ENCODE results near the gene IQCF2.
"Not testable (repeated sequence)": the region's sequence is repeated elsewhere in the genome, so short reads cannot be mapped to it uniquely, and the experiment has no call there.

The IQCF2 gene

GRCh38 chr3:51860703-51861665 lies at the start of gene IQCF2:
TSS of gene IQCF2 (plus strand) at chr3:51861615. CDS start at chr3:51861667, 52 bp downstream.
- in situ Hi-C loops (cut with HindIII; ENCODE audit: low sequenced_read_pairs): no loop called here

DNA sequence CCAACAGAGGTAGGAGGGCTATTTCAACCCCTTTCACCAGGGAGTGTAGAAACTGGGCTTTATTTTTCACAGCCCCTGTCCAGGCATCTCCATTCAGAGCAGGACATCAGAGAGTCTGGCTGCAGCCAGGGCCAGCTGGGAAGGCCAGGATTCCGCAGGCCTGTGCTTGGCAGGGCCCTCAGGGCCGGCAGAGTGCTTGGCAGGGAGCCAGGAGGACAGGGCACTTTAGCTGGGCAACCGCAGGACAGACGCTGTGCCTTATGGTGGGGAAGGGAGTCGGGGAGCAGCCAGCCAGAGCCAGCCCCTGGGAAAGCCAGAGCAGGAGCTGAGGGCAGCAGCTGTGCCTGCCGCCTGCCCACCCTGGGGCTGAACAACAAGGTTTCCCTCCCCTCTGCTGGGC lies 47.9 kb upstream of the IQCF2 start:
- in situ Hi-C loops (cut with HindIII; ENCODE audit: low sequenced_read_pairs): no loop called here

DNA sequence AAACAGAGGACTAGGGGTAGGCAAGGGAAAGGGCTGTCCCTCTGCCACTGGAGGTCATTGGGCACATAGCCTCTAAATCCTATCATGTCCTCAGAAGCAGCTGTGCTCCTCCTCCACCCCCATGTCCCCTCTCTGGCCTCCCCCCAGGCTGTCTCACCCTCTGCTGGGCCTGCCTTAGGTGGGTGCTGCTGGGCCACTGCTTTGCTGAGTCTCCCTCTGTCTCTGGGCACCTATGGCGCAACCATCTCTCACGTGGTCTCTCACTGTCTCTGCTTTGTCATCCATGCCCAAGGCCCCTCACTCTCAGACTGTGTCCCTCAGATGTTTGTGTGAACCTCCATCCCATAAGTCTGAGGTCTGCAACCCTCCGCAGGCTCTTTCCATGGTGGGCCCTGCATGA lies 47.4 kb upstream of the IQCF2 start:
- in situ Hi-C loops (cut with HindIII; ENCODE audit: low sequenced_read_pairs): no loop called here

DNA sequence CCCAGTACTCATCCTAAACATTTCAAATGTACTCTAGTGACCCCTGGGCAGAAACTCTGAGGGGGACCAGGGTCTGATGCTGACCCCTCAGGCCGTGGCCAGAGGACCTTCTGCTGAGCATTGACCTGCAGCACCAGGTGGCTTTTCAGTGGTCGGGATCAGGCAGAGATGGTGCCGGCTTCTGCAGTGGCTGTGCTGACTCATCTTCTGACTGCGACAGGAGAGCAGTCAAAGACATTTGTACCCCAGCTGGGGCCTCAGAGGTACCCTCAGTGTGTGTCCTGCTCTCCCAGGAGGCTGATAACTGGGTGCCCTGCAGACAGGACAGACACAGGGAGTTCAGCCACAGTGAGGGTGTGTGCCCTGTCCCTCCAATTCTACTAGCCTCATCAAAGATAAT lies 45.8 kb upstream of the IQCF2 start:
- in situ Hi-C loops (cut with HindIII; ENCODE audit: low sequenced_read_pairs): no loop called here

DNA sequence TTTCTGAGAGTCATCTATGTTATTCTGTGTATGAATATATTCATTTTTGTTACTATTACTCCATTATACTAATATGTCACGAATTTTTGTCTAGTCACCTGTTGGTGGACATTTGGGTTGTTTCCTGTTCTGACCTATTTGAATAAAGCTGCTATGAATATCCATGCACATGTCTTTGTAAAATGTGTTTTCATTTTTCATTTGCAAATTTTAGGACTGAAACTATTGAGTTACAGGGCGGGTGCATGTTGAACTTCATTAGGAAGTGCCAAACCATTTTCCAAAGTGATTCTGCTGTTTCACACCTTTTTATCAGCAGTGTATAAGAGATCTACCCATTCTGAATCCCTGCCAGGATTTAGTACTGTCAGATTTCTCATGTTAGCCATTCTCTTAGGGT lies 44.7 kb upstream of the IQCF2 start:
- in situ Hi-C loops (cut with HindIII; ENCODE audit: low sequenced_read_pairs): no loop called here

DNA sequence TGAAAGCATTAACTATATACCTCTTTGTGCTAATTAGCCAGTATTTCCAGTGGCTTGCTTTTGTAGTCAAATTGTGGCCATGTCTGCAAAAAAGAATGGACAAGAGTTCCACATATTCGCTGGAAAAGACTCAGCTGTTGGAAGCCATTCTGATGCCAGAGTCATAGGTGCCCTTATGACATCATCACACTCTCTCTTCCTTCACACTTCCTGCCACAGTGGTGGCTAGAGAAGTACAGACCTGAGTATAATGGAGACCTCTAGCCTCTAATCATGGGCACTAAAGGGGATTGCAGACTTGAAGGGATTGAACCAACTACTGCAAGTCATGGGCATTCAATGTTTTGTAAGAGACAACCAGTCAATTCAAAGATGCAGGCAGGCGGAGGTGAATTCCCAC lies 44.0 kb upstream of the IQCF2 start:
- in situ Hi-C loops (cut with HindIII; ENCODE audit: low sequenced_read_pairs): no loop called here

DNA sequence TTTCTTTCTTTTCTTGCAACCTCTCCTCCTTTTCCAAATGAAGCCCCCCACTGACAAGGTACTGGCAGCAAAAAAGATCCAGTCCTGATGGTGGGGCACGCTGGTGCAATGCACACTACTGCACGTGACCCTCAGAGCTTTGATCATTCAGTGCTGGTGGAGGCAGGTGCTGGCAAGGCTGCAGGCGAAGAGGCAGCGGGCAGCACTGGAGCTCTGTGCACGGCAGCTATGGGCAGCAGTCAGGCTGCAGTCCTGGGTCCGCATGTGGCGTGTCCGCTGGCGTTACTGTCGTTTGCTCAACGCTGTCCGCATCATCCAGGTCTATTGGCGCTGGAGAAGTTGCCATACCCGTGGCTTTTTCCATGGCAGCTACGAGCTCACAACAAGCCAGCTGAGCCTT lies 42.3 kb upstream of the IQCF2 start:
- in situ Hi-C loops (cut with HindIII; ENCODE audit: low sequenced_read_pairs): no loop called here

DNA sequence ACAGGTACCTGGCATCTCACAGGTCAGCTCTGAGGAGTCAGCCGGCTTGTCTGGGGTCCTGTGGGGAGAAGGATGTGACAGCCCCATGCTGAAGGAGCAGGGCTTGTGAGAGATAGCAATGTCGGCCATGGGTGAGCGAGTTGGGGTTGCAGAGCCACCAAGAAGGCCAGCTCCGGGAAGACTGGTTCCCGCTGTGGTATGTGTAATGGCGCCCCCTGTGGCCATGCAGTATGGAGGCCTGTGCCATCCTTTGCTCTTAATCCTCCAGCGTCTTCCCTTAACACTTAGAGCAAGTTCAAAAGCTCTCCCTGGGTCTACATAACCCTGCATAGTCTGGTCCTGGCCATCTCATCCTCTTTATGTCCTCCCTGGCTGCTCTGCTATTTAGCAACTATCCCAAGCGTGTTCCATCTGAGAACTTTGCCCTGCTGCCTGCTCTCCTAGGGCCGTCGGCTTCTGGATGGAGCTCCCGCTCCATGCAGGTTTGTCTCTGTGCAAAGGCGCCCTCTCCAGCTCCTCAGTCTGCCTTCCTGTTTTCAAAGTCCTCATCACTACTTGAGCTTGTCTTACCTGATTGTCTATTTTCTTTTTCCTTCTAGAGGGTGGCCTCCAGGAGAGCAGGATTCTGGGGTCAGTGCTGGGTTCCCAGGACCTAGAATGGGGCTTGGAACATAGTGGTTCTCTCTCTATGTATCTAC lies 41.6 kb upstream of the IQCF2 start:
- in situ Hi-C loops (cut with HindIII; ENCODE audit: low sequenced_read_pairs): no loop called here

GRCh38 chr3:51828297-51828696 lies 33.1 kb upstream of the IQCF2 start:
- in situ Hi-C loops (cut with HindIII; ENCODE audit: low sequenced_read_pairs): no loop called here

DNA sequence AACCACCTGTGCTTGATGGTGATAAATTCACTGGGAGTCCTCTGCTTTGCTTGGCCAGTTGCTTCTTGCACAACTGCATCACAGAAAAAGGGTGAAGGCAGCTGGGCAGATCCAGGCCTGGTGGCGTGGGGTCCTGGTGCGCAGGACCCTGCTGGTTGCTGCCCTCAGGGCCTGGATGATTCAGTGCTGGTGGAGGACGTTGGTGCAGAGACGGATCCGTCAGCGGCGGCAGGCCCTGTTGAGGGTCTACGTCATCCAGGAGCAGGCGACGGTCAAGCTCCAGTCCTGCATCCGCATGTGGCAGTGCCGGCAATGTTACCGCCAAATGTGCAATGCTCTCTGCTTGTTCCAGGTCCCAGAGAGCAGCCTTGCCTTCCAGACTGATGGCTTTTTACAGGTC lies 31.1 kb upstream of the IQCF2 start:
- in situ Hi-C loops (cut with HindIII; ENCODE audit: low sequenced_read_pairs): no loop called here

GRCh38 chr3:51830836-51831385 lies 30.5 kb upstream of the IQCF2 start:
- in situ Hi-C loops (cut with HindIII; ENCODE audit: low sequenced_read_pairs): no loop called here

GRCh38 chr3:51836606-51837005 lies 24.8 kb upstream of the IQCF2 start:
- in situ Hi-C loops (cut with HindIII; ENCODE audit: low sequenced_read_pairs): no loop called here

DNA sequence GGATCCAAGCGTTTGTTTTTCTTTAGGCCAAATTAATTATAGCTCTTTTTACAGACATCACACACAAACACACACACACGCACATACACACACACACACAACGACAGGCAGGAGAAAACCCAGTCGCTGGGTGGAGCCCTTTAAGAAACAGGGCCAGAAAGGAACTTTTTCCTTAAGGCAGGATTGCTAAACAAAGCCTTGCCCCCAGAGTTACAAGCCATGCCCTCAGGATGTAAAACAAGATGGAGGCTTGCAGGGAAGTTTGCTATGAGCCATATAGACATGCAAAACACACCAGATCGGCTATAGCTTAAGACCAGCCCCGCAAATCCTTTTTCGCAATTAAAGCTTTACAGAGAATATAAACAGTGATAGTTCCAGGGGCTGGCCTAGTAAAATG lies 16.3 kb upstream of the IQCF2 start:
- in situ Hi-C loops (cut with HindIII; ENCODE audit: low sequenced_read_pairs): loop anchor here (5.0 kb wide), 1 partner anchor 68 kb away; the partner anchor contains the start of gene IQCF6

- in situ Hi-C loops (cut with HindIII; ENCODE audit: low sequenced_read_pairs): not testable (repeated sequence)
Measured at GRCh38 chr3:51855411-51855810, 6.0 kb upstream of the IQCF2 start.

DNA sequence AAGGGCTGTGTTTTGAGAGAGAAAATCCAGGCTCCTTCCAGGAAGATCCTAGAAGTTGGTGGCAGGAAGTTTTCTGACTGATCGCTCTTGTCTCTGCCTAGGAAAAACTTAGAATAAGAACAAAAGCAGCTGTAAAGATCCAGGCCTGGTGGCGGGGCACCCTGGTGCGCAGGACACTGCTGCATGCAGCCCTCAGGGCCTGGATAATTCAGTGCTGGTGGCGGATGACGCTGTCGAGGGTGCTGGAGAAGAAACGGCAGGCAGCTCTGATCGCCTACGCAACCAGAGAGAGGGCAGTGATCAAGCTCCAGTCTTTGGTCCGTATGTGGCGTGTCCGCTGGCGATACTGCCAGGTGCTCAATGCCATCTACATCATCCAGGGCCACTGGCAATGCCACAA lies 1.5 kb downstream of the IQCF2 start:
- in situ Hi-C loops (cut with HindIII; ENCODE audit: low sequenced_read_pairs): no loop called here

DNA sequence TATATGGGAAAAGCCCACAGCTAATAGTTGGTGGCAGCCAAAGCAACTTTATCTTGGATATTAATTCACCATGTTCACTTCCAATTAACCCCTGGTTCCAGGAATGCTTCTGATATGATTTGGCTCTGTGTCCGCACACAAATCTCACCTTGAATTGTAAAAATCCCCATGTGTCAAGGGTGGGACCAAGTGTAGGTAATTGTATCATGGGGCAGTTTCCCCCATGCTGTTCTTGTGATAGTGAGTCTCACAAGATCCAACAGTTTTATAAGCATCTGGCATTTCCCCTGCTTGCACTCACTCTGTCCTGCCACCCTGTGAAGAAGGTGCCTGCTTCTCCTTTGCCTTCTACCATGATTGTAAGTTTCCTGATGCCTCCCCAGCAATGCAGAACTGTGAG lies 7.5 kb downstream of the IQCF2 start:
- in situ Hi-C loops (cut with HindIII; ENCODE audit: low sequenced_read_pairs): not testable (repeated sequence)

DNA sequence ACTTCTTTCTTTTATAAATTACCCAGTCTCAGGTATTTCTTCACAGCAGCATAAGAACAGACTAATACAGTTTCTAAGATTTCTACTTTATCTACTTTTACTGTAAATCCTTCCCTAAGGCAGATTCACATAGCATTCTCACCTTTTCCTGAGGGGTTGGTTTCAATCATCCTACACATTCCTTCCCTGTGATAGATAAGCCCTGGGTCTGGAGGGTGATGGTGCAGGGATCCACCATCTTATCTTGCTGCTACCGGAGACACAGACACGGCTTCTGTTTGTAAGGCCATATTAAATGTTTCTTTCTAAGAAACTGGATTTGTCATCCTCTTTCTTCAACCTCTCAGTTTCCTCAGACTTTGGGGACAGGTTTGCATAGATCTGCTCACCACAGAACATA lies 7.9 kb downstream of the IQCF2 start:
- in situ Hi-C loops (cut with HindIII; ENCODE audit: low sequenced_read_pairs): no loop called here

GRCh38 chr3:51873253-51873766 lies 11.9 kb downstream of the IQCF2 start:
- in situ Hi-C loops (cut with HindIII; ENCODE audit: low sequenced_read_pairs): no loop called here

DNA sequence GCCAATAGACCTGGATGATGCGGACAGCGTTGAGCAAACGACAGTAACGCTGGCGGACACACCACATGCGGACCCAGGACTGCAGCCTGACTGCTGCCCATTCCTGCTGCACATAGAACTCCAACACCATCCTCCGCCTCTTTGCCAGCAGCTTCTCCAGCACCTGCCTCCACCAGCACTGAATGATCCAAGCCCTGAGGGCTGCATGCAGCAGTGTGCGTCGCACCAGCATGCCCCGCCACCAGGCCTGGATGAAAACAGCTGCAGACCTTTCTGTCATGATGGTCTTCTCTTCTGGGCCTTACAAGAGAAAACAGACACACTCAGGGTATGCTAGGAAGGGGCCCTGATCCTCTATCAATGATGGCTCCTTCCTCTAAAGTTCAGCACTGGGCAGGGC lies 12.5 kb downstream of the IQCF2 start:
- in situ Hi-C loops (cut with HindIII; ENCODE audit: low sequenced_read_pairs): no loop called here

DNA sequence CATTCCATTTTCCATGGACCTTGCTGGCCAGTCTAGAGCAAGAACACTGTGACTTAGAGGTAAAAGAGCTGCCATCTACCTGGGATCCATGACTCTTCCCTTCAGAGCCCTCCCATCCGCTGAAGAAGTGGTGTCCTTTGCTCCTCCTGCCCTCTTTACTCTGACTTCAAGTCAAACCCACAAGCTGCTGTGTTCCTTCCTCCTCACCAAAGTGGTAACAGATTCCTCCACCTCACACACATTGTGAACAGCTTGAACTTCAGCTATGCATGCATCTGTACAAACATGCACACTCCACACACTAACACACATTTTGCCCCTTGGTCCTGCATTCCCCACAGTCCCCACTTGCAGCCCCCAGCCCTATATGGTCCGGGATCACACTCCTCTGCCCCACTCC lies 13.0 kb downstream of the IQCF2 start:
- in situ Hi-C loops (cut with HindIII; ENCODE audit: low sequenced_read_pairs): no loop called here

DNA sequence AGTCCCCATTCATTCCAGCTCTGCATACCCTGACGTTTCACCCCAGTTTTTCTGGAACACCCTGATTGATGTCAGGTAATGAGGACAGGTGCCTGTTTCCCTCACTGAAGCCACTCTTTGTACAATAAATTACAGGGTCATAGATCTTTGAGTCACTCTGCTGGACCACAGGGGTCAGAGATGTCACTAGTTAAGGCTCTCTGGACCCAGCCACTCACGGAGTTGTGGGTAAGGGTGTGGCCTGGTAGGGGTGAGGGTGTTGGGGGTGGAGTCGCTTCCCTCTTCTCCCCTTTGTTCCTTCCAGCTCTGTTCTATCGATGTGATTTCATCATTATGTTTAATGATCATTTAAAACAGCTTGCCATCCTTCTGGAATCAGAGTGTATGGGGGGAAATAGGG lies 13.5 kb downstream of the IQCF2 start:
- in situ Hi-C loops (cut with HindIII; ENCODE audit: low sequenced_read_pairs): no loop called here

GRCh38 chr3:51875501-51875900 lies 14.1 kb downstream of the IQCF2 start, which contains the start of gene IQCF5:
TSS of gene IQCF5 (minus strand) at chr3:51875601. CDS start at chr3:51875531, 70 bp downstream.
- in situ Hi-C loops (cut with HindIII; ENCODE audit: low sequenced_read_pairs): no loop called here
